Measurements from ENCODE around the gene ADRA2A.

DNA sequence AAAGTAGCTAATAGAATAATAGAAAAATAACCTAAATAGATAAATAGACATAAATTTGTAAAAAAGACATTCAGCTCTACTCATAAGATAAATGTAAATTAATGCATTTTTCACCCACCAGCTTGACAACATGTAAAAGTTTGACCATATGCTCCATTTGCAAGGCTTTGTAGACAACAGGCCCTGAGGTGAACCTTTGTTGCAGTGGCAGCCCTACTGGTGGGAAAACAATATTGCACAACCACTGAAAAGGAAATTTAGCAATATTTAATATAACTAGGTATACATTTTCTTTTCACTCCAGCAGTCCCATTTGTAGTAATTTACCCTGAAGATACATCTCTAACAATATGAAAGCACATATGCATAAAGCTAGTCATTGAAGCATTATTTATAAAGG, 39.0 kb upstream of the ADRA2A start:
- TF ChIP-seq POLR2AphosphoS5 (IDR thresholded peaks at IDR 0.05) (no peak), EP300 (IDR thresholded peaks at IDR 0.05) (no peak), POLR2A (IDR thresholded peaks at IDR 0.05; ENCODE audit: low read depth) (no peak)
- TF ChIP-seq, protein P1, sequence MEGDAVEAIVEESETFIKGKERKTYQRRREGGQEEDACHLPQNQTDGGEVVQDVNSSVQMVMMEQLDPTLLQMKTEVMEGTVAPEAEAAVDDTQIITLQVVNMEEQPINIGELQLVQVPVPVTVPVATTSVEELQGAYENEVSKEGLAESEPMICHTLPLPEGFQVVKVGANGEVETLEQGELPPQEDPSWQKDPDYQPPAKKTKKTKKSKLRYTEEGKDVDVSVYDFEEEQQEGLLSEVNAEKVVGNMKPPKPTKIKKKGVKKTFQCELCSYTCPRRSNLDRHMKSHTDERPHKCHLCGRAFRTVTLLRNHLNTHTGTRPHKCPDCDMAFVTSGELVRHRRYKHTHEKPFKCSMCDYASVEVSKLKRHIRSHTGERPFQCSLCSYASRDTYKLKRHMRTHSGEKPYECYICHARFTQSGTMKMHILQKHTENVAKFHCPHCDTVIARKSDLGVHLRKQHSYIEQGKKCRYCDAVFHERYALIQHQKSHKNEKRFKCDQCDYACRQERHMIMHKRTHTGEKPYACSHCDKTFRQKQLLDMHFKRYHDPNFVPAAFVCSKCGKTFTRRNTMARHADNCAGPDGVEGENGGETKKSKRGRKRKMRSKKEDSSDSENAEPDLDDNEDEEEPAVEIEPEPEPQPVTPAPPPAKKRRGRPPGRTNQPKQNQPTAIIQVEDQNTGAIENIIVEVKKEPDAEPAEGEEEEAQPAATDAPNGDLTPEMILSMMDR (IDR thresholded peaks at IDR 0.05) = no peak

All from esophagus muscularis mucosa (tissue), 4 donors.